Spleen (tissue), 11 donors: ENCODE measurements around the gene LRRC10B. TPM values are rescaled to one million over a fixed set of nuclear protein-coding genes. Genes with fewer than 3 reads are reported as not detected.
A peak's percentile ranks its signal among the peaks of the same experiment; 100 is the strongest.

Experiments
- DNase-seq: peaks from one replicate; pipeline ENCODE4 v3.0.0-alpha.2; 2020
- H3K27ac ChIP-seq, 8 donors: fragments of 200-600 bp; sonication (generic) in 7 of 8; 1 replicate in 4 of 8; 2 replicates in 4 of 8; pipeline versions ENCODE4 v1.5.0 to v1.8.0; 2016 to 2021; ENCODE audit warnings: inconsistent platforms in 4 of 8, mild to moderate bottlenecking in 4 of 8, moderate library complexity in 1 of 8
- H3K27me3 ChIP-seq, 7 donors: fragments of 200-600 bp; sonication (generic) in 6 of 7; replicated peaks in 1 of 7; 1 replicate in 4 of 7; 2 replicates in 3 of 7; pipeline versions ENCODE4 v1.5.0 to v1.8.0; 2016 to 2021; ENCODE audit warnings: inconsistent platforms in 3 of 7, mild to moderate bottlenecking in 1 of 7
- H3K36me3 ChIP-seq, 6 donors: fragments of 200-600 bp; sonication (generic) in 5 of 6; 1 replicate in 4 of 6; 2 replicates in 2 of 6; pipeline versions ENCODE4 v1.5.0 to v1.8.0; 2016 to 2021; ENCODE audit warnings: inconsistent platforms in 2 of 6
- H3K4me1 ChIP-seq, 6 donors: fragments of 200-600 bp; sonication (generic) in 5 of 6; 1 replicate in 3 of 6; 2 replicates in 3 of 6; pipeline versions ENCODE4 v1.5.0 to v1.8.0; 2016 to 2021; ENCODE audit warnings: inconsistent platforms in 3 of 6
- H3K4me3 ChIP-seq, 8 donors: fragments of 200-600 bp; sonication (generic) in 7 of 8; 1 replicate in 4 of 8; 2 replicates in 4 of 8; pipeline versions ENCODE4 v1.5.0 to v1.8.0; 2016 to 2021; ENCODE audit warnings: inconsistent platforms in 4 of 8, mild to moderate bottlenecking in 4 of 8, moderate library complexity in 2 of 8
- H3K9me3 ChIP-seq, 8 donors: fragments of 200-600 bp; sonication (generic) in 7 of 8; 1 replicate in 4 of 8; 2 replicates in 4 of 8; pipeline versions ENCODE4 v1.5.0 to v1.8.0; 2016 to 2021; ENCODE audit warnings: inconsistent platforms in 4 of 8
- CTCF ChIP-seq, 11 experiments: fragments of 200-600 bp in 7 of 11; fragments of 450-650 bp in 4 of 11; sonication (generic) in 4 of 11; IDR thresholded peaks in 8 of 11; conservative IDR thresholded peaks in 3 of 11; 1 replicate in 7 of 11; 2 replicates in 4 of 11; pipeline versions ENCODE4 v1.4.0 to v1.8.0; 2016 to 2021; ENCODE audit warnings: antibody characterized with exemption in 11 of 11, inconsistent platforms in 4 of 11, mild to moderate bottlenecking in 1 of 11
- POLR2A ChIP-seq, 3 donors: fragments of 450-650 bp; IDR thresholded peaks; one replicate each; pipeline ENCODE4 v1.5.1; 2017; ENCODE audit warnings: antibody characterized with exemption in 3 of 3, mild to moderate bottlenecking in 1 of 3
- POLR2AphosphoS5 ChIP-seq, 3 donors: sonication (generic); formaldehyde crosslinking; IDR thresholded peaks; one replicate each; pipeline ENCODE4 v1.5.1; 2017; ENCODE audit warnings: antibody characterized with exemption in 3 of 3
- WGBS, 5 donors: extraction: QIAGEN DNeasy Blood & Tissue Kit in 3 of 5; methylation state at CpG; one replicate each; pipeline versions ENCODE4 v1.1.5 to v1.1.7; 2013 to 2018; 5-methylcytosine and 5-hydroxymethylcytosine counted together
- intact Hi-C: fragments of 100-400 bp; cut with DNase I; formaldehyde crosslinking; loops from one replicate; pipeline ENCODE4 v1.15.0; 2023; ENCODE audit warnings: low total_unique reads
- polyA plus RNA-seq, 3 donors: library from polyadenylated mRNA; stranded (reverse); fragments of 200-250 nt; gene quantifications; one replicate each; pipeline ENCODE4 v1.2.1, GENCODE V29; 2013
- total RNA-seq, 7 donors: library from RNA; depleted of rRNA in 3 of 7; stranded (reverse); fragments of >200 nt in 3 of 7; fragmentation: NEBNext Ultra II Directional in 4 of 7; extraction: Animal tissue kit (Norgen Biotek cat#: 25700) in 4 of 7; gene quantifications; one replicate each; pipeline versions ENCODE4 v1.1.0 to v1.2.1, GENCODE V29; 2016 to 2021
- donor health status: healthy with polysubstance abuse.
- donor health status: DM: no; HTN: no; CAD: no; lungs with moderate emphysema.
- donor health status: DM: no; HTN: no; CAD: no.
- donor health status: Bipolar disorder and iron deficiency.
- donor health status: healthy.
- donor health status: DM: no; HTN: no; CAD: no.
- donor health status: DM: yes; HTN: yes; CAD: no.

LRRC10B gene
- total and polyA plus RNA-seq, 10 donors: 0.27 to 0.82 (median 0.33) TPM; not detected in 4

- H3K27ac ChIP-seq: peak overlapping the region in 1 of 8 donors; percentile 21
- H3K36me3 ChIP-seq: no peaks in the 10 kb centered on the region
- H3K4me1 ChIP-seq: no peaks in the 10 kb centered on the region
- TF ChIP-seq POLR2A (IDR thresholded peaks at IDR 0.05) (no peak), POLR2AphosphoS5 (IDR thresholded peaks at IDR 0.05) (peak in 2 of 3 donors; percentile 16 to 35), CTCF (IDR thresholded peaks at IDR 0.05 in 8 of 11, conservative IDR thresholded peaks at IDR 0.05 in 3 of 11) (no peak)
- no peaks in the 10 kb centered on the region for H3K9me3 ChIP-seq
- no peak overlapping the region for H3K4me3 ChIP-seq
- intact Hi-C loops: no loop called here
- 64 to 72% (median 68%) methylated on average over 26 to 32 of the region's 32 CpGs for WGBS, 5 donors
- DNase-seq: no peak
- H3K27me3 ChIP-seq: peaks cover 0 to 20% (median 0%) of the 10 kb centered on the region in 7 donors
Measured at GRCh38 chr11:61534933-61535839, 26.6 kb downstream of the LRRC10B start.

- Histone ChIP-seq H3K27ac (no peak overlapping the region), H3K27me3 (peaks cover 0 to 27% (median 0%) of the 10 kb centered on the region in 7 donors), H3K36me3 (no peaks in the 10 kb centered on the region), H3K4me3 (no peak overlapping the region), H3K9me3 (no peaks in the 10 kb centered on the region), H3K4me1 (no peaks in the 10 kb centered on the region)
- WGBS, 5 donors: 71 to 82% (median 75%) methylated on average over 17 of the region's 17 CpGs
- intact Hi-C loops: no loop called here
- no peak for DNase-seq
- TF ChIP-seq POLR2AphosphoS5 (IDR thresholded peaks at IDR 0.05) (no peak), CTCF (IDR thresholded peaks at IDR 0.05 in 8 of 11, conservative IDR thresholded peaks at IDR 0.05 in 3 of 11) (no peak), POLR2A (IDR thresholded peaks at IDR 0.05) (no peak)
Measured at GRCh38 chr11:61535998-61536675, 27.6 kb downstream of the LRRC10B start.

GRCh38 chr11:61536676-61537270 lies 28.2 kb downstream of the LRRC10B start:
- Histone ChIP-seq H3K4me1 (peaks cover 0 to 5% (median 3%) of the 10 kb centered on the region in 6 donors), H3K4me3 (no peak overlapping the region), H3K36me3 (no peaks in the 10 kb centered on the region), H3K9me3 (no peaks in the 10 kb centered on the region), H3K27me3 (peaks cover 0 to 29% (median 0%) of the 10 kb centered on the region in 7 donors), H3K27ac (no peak overlapping the region)
- TF ChIP-seq POLR2A (IDR thresholded peaks at IDR 0.05): no peak
- no peak for TF ChIP-seq POLR2AphosphoS5 (IDR thresholded peaks at IDR 0.05)
- no peak for TF ChIP-seq CTCF (IDR thresholded peaks at IDR 0.05 in 8 of 11, conservative IDR thresholded peaks at IDR 0.05 in 3 of 11)
- WGBS, 5 donors: 67 to 90% (median 75%) methylated on average over 2 of the region's 2 CpGs
- DNase-seq: no peak
- intact Hi-C loops: no loop called here
